ENCODE data around the gene CCN5.

CCN5 gene

DNA sequence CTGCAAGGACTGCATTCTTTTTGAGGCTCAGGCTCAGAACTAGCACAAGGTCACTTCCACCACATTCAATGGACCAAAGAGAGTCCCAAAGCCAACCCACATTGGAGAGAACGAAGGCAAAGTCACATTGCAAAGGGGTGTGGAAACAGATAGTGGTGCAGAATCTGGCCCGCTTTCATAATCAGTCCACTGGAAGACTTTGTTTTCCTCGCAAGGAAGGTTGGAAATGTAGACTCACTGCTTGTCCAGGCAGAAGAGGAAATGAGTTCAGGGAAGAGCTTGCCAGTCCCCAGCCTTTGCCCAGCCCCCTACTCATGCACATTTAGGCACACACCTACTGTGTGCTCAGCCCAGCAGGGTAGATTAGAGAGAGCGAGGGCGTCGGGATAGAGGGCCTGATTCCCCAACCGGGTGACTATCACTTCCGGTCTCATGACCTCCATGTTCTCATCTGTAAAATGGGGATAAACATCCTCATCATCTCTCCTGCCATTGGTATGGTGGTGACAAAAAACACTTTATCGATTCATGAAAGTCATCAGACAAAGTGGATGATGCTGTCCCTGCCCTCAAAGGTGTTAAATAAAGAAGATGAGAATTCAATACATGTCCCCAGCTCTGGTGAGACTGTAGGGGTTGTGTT is 24.3 kb upstream of the CCN5 start:
- peaks cover 4% of the 10 kb centered on the region for H3K4me1 ChIP-seq (ENCODE audit: insufficient read depth, insufficient read length)
- no peak for DNase-seq (ENCODE audit: low read depth, low spot score)

DNA sequence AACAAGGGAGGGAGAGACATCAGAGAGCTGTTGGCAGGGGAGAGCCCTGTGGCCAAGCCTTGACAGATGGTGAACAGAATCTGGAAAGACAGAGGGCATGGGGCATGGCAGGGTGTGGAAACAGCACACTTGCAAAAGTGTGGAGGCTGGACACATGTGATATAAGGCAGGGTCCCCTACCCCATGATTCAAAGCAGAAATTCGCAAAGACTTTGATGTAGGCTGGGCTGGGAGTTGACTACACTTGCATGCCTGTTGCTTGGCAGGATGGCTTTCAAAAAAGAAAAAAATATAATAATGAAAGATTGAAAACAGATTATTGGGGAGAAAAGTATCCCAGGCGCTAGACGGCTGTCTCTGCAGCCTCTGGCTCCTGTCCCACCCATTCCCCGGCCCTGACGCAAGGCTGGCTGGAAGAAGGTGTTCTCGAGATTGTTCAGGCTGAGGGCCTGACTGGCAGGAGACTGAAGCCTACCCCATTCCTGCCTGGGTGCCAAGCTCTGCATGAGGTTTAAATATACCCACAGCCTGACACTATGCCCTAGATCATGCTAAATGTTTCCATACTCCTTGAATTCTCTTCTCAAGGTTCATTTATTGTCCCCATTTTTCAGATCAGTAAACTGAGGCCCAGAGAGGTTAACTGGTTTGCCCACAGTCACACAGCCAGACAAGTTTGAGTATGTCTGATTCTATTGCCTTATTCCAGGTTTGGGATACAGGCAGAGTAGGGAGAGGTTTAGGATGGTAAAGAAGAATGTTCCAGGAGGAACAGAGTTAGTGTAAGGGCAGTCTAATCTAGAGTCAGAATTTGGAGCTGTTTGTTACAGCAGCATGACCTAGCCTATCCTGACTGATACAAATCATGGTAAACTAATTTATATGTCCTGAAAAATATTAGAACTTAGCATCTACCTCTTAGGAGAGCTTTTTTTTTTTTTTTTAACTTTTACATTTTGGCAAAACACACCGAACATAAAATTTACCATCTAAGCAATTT is 23.4 kb upstream of the CCN5 start:
- Histone ChIP-seq H3K9ac (ENCODE audit: insufficient read length, low read depth) (no peak overlapping the region), H3K27me3 (ENCODE audit: insufficient read depth, insufficient read length) (no peaks in the 10 kb centered on the region), H3K36me3 (ENCODE audit: insufficient read depth, insufficient read length, low read length) (no peaks in the 10 kb centered on the region), H3K4me3 (ENCODE audit: insufficient read length, low read depth) (no peak overlapping the region), H3K9me3 (ENCODE audit: insufficient read depth, low read length) (peaks cover 24% of the 10 kb centered on the region), H3K4me1 (ENCODE audit: insufficient read depth, insufficient read length) (peaks cover 7% of the 10 kb centered on the region)
- TF ChIP-seq YY1 (IDR thresholded peaks at IDR 0.05; ENCODE audit: insufficient read depth, insufficient read length) (no peak), SUZ12 (IDR thresholded peaks at IDR 0.05; ENCODE audit: extremely low read depth, insufficient read depth, insufficient read length) (no peak), ZNF274 (IDR thresholded peaks at IDR 0.05; ENCODE audit: low read depth, low read length) (no peak)
- DNase-seq (ENCODE audit: low read depth, low spot score) = no peak

More for the DNA sequence above, 24.3 kb upstream of the CCN5 start:
- Histone ChIP-seq H3K9ac (ENCODE audit: insufficient read length, low read depth) (no peak overlapping the region), H3K9me3 (ENCODE audit: insufficient read depth, low read length) (peaks cover 17% of the 10 kb centered on the region), H3K36me3 (ENCODE audit: insufficient read depth, insufficient read length, low read length) (no peaks in the 10 kb centered on the region), H3K4me3 (ENCODE audit: insufficient read length, low read depth) (no peak overlapping the region), H3K27me3 (ENCODE audit: insufficient read depth, insufficient read length) (no peaks in the 10 kb centered on the region)
- TF ChIP-seq SUZ12 (IDR thresholded peaks at IDR 0.05; ENCODE audit: extremely low read depth, insufficient read depth, insufficient read length) (no peak), ZNF274 (IDR thresholded peaks at IDR 0.05; ENCODE audit: low read depth, low read length) (no peak), YY1 (IDR thresholded peaks at IDR 0.05; ENCODE audit: insufficient read depth, insufficient read length) (no peak)

DNA sequence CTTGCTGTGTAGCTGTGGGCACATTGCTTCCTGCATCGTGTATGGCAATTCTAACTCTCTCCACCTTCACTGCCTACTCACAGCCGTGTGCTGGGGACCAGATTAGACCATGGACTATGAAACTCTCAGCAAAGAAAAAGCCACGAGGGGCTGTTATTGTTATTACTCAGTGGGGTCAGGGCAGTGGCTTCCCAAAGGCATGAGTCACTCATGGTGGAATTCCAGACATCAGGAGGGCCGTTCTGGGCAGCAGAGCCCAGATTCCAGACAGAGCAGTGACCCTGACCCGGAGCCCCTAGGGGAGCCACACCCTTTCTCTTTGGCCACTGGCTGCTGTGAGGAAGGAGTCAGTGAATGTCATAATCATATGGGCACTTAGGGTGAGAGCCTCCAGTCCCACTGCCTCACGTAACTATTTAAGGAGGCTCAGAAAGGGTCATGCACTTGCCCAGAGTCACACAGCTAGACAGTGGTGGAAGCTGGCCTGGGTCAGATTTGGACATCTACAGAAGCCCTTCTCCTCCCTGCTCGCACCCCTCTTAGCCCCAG is 22.2 kb upstream of the CCN5 start:
- Histone ChIP-seq H3K9me3 (ENCODE audit: insufficient read depth, low read length) (peaks cover 25% of the 10 kb centered on the region), H3K27me3 (ENCODE audit: insufficient read depth, insufficient read length) (no peaks in the 10 kb centered on the region), H3K36me3 (ENCODE audit: insufficient read depth, insufficient read length, low read length) (no peaks in the 10 kb centered on the region), H3K4me3 (ENCODE audit: insufficient read length, low read depth) (no peak overlapping the region), H3K4me1 (ENCODE audit: insufficient read depth, insufficient read length) (peaks cover 7% of the 10 kb centered on the region), H3K9ac (ENCODE audit: insufficient read length, low read depth) (no peak overlapping the region)
- DNase-seq (ENCODE audit: low read depth, low spot score) = no peak
- TF ChIP-seq YY1 (IDR thresholded peaks at IDR 0.05; ENCODE audit: insufficient read depth, insufficient read length) (no peak), SUZ12 (IDR thresholded peaks at IDR 0.05; ENCODE audit: extremely low read depth, insufficient read depth, insufficient read length) (no peak), ZNF274 (IDR thresholded peaks at IDR 0.05; ENCODE audit: low read depth, low read length) (no peak)

DNA sequence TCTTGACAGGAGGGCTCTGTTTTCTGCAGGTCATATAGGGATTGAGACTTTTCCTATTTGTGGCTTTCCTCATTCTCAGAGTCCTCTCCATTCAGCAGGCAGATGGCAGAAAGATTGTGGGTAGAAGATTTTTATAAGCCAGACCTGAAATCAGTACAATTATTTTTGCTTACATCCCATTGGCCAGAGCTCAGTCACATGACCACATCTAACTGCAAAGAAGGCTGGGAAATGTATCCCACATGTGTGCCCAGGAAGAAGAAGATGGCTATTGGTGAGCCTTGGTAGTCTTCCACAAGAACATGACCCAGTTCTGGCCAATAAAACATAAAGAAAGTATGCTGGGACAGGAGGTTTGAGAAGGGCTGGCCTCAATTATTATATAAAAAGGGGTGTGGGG is 21.5 kb upstream of the CCN5 start:
- Histone ChIP-seq H3K9me3 (ENCODE audit: insufficient read depth, low read length) (peaks cover 25% of the 10 kb centered on the region), H3K36me3 (ENCODE audit: insufficient read depth, insufficient read length, low read length) (no peaks in the 10 kb centered on the region), H3K4me1 (ENCODE audit: insufficient read depth, insufficient read length) (peaks cover 10% of the 10 kb centered on the region), H3K4me3 (ENCODE audit: insufficient read length, low read depth) (no peak overlapping the region), H3K27me3 (ENCODE audit: insufficient read depth, insufficient read length) (no peaks in the 10 kb centered on the region), H3K9ac (ENCODE audit: insufficient read length, low read depth) (no peak overlapping the region)
- TF ChIP-seq YY1 (IDR thresholded peaks at IDR 0.05; ENCODE audit: insufficient read depth, insufficient read length) (no peak), SUZ12 (IDR thresholded peaks at IDR 0.05; ENCODE audit: extremely low read depth, insufficient read depth, insufficient read length) (no peak), ZNF274 (IDR thresholded peaks at IDR 0.05; ENCODE audit: low read depth, low read length) (no peak)
- DNase-seq (ENCODE audit: low read depth, low spot score) = no peak

DNA sequence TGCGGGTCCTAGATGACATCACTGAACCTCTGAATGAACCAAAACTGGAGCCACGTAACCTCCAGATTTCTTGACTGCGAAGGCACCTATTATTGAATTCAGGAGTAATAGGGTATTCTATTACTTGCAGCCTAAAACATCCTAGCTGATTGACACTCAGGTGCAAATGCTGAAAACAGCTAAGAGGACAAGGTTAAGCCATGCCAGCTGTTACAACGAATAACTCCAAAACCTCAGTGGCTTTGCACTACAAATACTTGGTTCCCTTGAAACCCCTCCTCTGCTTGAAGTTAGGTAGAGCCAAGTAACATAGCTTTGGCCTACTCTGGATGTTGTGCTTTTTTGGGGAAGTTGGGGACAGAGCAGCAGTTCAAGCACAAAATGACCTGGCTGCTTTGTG is 21.0 kb upstream of the CCN5 start:
- Histone ChIP-seq H3K4me3 (ENCODE audit: insufficient read length, low read depth) (no peak overlapping the region), H3K9me3 (ENCODE audit: insufficient read depth, low read length) (peaks cover 25% of the 10 kb centered on the region), H3K27me3 (ENCODE audit: insufficient read depth, insufficient read length) (no peaks in the 10 kb centered on the region), H3K36me3 (ENCODE audit: insufficient read depth, insufficient read length, low read length) (no peaks in the 10 kb centered on the region), H3K9ac (ENCODE audit: insufficient read length, low read depth) (no peak overlapping the region), H3K4me1 (ENCODE audit: insufficient read depth, insufficient read length) (peaks cover 11% of the 10 kb centered on the region)
- no peak for DNase-seq (ENCODE audit: low read depth, low spot score)
- no peak for TF ChIP-seq ZNF274 (IDR thresholded peaks at IDR 0.05; ENCODE audit: low read depth, low read length)
- no peak for TF ChIP-seq SUZ12 (IDR thresholded peaks at IDR 0.05; ENCODE audit: extremely low read depth, insufficient read depth, insufficient read length)
- no peak for TF ChIP-seq YY1 (IDR thresholded peaks at IDR 0.05; ENCODE audit: insufficient read depth, insufficient read length)

DNA sequence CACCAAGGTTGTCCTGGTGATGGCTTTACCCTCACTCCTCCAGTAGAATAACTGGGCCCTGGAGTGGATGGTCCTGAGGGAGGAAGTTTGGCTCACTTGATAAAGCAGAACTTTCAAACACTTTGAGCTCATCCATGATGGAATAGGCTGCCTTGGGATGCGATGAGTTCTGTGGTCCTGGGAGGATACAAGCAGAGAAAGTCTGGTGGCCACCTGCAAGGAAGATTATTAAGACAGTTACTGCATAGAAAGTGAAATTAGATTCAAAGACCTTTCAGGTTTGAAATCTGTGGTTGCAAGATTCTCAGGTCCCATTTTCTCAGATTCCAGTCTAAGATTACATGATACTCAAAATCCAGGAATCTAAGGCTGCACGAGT is 19.9 kb upstream of the CCN5 start:
- H3K27me3 ChIP-seq (ENCODE audit: insufficient read depth, insufficient read length) = no peaks in the 10 kb centered on the region
- DNase-seq (ENCODE audit: low read depth, low spot score) = no peak
- H3K9me3 ChIP-seq (ENCODE audit: insufficient read depth, low read length) = peaks cover 25% of the 10 kb centered on the region
- no peaks in the 10 kb centered on the region for H3K36me3 ChIP-seq (ENCODE audit: insufficient read depth, insufficient read length, low read length)
- H3K9ac ChIP-seq (ENCODE audit: insufficient read length, low read depth) = no peak overlapping the region
- no peak for TF ChIP-seq SUZ12 (IDR thresholded peaks at IDR 0.05; ENCODE audit: extremely low read depth, insufficient read depth, insufficient read length)
- TF ChIP-seq YY1 (IDR thresholded peaks at IDR 0.05; ENCODE audit: insufficient read depth, insufficient read length) = no peak
- no peak for TF ChIP-seq ZNF274 (IDR thresholded peaks at IDR 0.05; ENCODE audit: low read depth, low read length)
- peaks cover 8% of the 10 kb centered on the region for H3K4me1 ChIP-seq (ENCODE audit: insufficient read depth, insufficient read length)
- no peak overlapping the region for H3K4me3 ChIP-seq (ENCODE audit: insufficient read length, low read depth)

Measured in NT2/D1 (cell line).